ENCODE results near the gene CHST8.

- no peak for TF ChIP-seq ARNT (IDR thresholded peaks at IDR 0.05)
- TF ChIP-seq SMAD1 (CRISPR knock-in tag; IDR thresholded peaks at IDR 0.05; ENCODE audit: borderline replicate concordance, low read depth), result no peak
- no peak for TF ChIP-seq POLR2A (IDR thresholded peaks at IDR 0.05; ENCODE audit: insufficient read depth in 1 of 2, low read depth in 2 of 2, low read length in 2 of 2)
- TF ChIP-seq, protein P1, sequence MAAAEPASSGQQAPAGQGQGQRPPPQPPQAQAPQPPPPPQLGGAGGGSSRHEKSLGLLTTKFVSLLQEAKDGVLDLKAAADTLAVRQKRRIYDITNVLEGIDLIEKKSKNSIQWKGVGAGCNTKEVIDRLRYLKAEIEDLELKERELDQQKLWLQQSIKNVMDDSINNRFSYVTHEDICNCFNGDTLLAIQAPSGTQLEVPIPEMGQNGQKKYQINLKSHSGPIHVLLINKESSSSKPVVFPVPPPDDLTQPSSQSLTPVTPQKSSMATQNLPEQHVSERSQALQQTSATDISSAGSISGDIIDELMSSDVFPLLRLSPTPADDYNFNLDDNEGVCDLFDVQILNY (CRISPR knock-in tag; conservative IDR thresholded peaks at IDR 0.05), result no peak
- TF ChIP-seq MATR3 (CRISPR knock-in tag; IDR thresholded peaks at IDR 0.05), result no peak
- TF ChIP-seq NFE2L2 (IDR thresholded peaks at IDR 0.05; ENCODE audit: low read length), result no peak
- TF ChIP-seq ZNF891 (CRISPR knock-in tag; IDR thresholded peaks at IDR 0.05), result no peak
- TF ChIP-seq, protein P2, sequence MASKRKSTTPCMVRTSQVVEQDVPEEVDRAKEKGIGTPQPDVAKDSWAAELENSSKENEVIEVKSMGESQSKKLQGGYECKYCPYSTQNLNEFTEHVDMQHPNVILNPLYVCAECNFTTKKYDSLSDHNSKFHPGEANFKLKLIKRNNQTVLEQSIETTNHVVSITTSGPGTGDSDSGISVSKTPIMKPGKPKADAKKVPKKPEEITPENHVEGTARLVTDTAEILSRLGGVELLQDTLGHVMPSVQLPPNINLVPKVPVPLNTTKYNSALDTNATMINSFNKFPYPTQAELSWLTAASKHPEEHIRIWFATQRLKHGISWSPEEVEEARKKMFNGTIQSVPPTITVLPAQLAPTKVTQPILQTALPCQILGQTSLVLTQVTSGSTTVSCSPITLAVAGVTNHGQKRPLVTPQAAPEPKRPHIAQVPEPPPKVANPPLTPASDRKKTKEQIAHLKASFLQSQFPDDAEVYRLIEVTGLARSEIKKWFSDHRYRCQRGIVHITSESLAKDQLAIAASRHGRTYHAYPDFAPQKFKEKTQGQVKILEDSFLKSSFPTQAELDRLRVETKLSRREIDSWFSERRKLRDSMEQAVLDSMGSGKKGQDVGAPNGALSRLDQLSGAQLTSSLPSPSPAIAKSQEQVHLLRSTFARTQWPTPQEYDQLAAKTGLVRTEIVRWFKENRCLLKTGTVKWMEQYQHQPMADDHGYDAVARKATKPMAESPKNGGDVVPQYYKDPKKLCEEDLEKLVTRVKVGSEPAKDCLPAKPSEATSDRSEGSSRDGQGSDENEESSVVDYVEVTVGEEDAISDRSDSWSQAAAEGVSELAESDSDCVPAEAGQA (IDR thresholded peaks at IDR 0.05; ENCODE audit: low read depth), result no peak
- TF ChIP-seq, protein P2 (CRISPR knock-in tag; IDR thresholded peaks at IDR 0.05; ENCODE audit: borderline replicate concordance), result no peak
- TF ChIP-seq SMARCC2 (IDR thresholded peaks at IDR 0.05), result no peak
- no peak for TF ChIP-seq NCOR1 (IDR thresholded peaks at IDR 0.05; ENCODE audit: borderline replicate concordance, low read length)
Observed at GRCh38 chr19:33724021-33724720, 102.4 kb downstream of the CHST8 start.

Data from HepG2 (cell line).